Measurements from ENCODE around the gene PSPN.

Gene PSPN

GRCh38 chr19:6418562-6418932, 42.8 kb upstream of the PSPN start:
- TF ChIP-seq CTCF (IDR thresholded peaks at IDR 0.05; ENCODE audit: low read depth, low read length, missing control alignments), result no peak
- no peak overlapping the region for H3K4me3 ChIP-seq (replicated peaks; ENCODE audit: low read depth, low read length)
- no peak for DNase-seq (ENCODE audit: extremely low read depth, low read depth)

GRCh38 chr19:6417713-6418561, 42.2 kb upstream of the PSPN start:
- peak; percentile 37 for TF ChIP-seq CTCF (IDR thresholded peaks at IDR 0.05; ENCODE audit: low read depth, low read length, missing control alignments)
- H3K4me3 ChIP-seq (replicated peaks; ENCODE audit: low read depth, low read length), result no peak overlapping the region
- no peak for DNase-seq (ENCODE audit: extremely low read depth, low read depth)

- TF ChIP-seq CTCF (IDR thresholded peaks at IDR 0.05; ENCODE audit: low read depth, low read length, missing control alignments), result no peak
- no peak overlapping the region for H3K4me3 ChIP-seq (replicated peaks; ENCODE audit: low read depth, low read length)
- DNase-seq (ENCODE audit: extremely low read depth, low read depth), result no peak
These were observed 41.1 kb upstream of the PSPN start for GRCh38 chr19:6416658-6417405.

- TF ChIP-seq CTCF (IDR thresholded peaks at IDR 0.05; ENCODE audit: low read depth, low read length, missing control alignments), result no peak
- DNase-seq (ENCODE audit: extremely low read depth, low read depth), result no peak
- H3K4me3 ChIP-seq (replicated peaks; ENCODE audit: low read depth, low read length), result no peak overlapping the region
These were observed 40.0 kb upstream of the PSPN start for GRCh38 chr19:6415591-6416190.

- no peak overlapping the region for H3K4me3 ChIP-seq (replicated peaks; ENCODE audit: low read depth, low read length)
- TF ChIP-seq CTCF (IDR thresholded peaks at IDR 0.05; ENCODE audit: low read depth, low read length, missing control alignments), result no peak
- DNase-seq (ENCODE audit: extremely low read depth, low read depth), result no peak
These were observed 39.3 kb upstream of the PSPN start for GRCh38 chr19:6414793-6415590.
